Chondrocyte (in vitro differentiated cells): ENCODE measurements around the gene ZNF804B. TPM values are rescaled to one million over a fixed set of nuclear protein-coding genes. Genes with fewer than 3 reads are reported as not detected.

Experiments
- DNase-seq: peaks from one replicate; pipeline ENCODE4 v3.0.0; 2021; ENCODE audit warnings: mixed read lengths, low spot score
- H3K27ac Mint-ChIP-seq: one replicate; pipeline ENCODE4 v1.8.0; 2021; ENCODE audit warnings: mild to moderate bottlenecking, moderate library complexity, mixed read lengths; ENCODE audit not compliant: unreplicated experiment
- H3K27me3 Mint-ChIP-seq: 2 replicates; pipeline ENCODE4 v1.8.0; 2021; ENCODE audit warnings: low read depth, mixed read lengths
- H3K36me3 Mint-ChIP-seq: 2 replicates; pipeline ENCODE4 v1.8.0; 2021; ENCODE audit warnings: low read depth, mixed read lengths
- H3K4me1 Mint-ChIP-seq: 2 replicates; pipeline ENCODE4 v1.8.0; 2021; ENCODE audit warnings: low read depth, mild to moderate bottlenecking, mixed read lengths
- H3K4me3 Mint-ChIP-seq: one replicate; pipeline ENCODE4 v1.8.0; 2021; ENCODE audit warnings: mild to moderate bottlenecking, moderate library complexity, mixed read lengths; ENCODE audit not compliant: unreplicated experiment
- H3K9me3 Mint-ChIP-seq: 2 replicates; pipeline ENCODE4 v1.8.0; 2021; ENCODE audit warnings: low read depth, mixed read lengths
- total RNA-seq: library from RNA; stranded (reverse); gene quantifications from 3 replicates; pipeline ENCODE4 v1.2.1, GENCODE V29; 2021
- TF ChIP-seq, protein P1 (sequence below): fragments of 200-600 bp; sonication (generic); IDR thresholded peaks from 2 replicates; pipeline ENCODE4 v1.5.0; 2021; ENCODE audit warnings: antibody characterized with exemption, mild to moderate bottlenecking, moderate library complexity

ZNF804B gene
- total RNA-seq, 1 donor from 2014 or later: not detected

- Mint-ChIP-seq H3K4me3 (no peak overlapping the region), H3K27ac (no peak overlapping the region), H3K36me3 (no peaks in the 10 kb centered on the region), H3K27me3 (peaks cover 2% of the 10 kb centered on the region), H3K4me1 (peaks cover 4% of the 10 kb centered on the region), H3K9me3 (no peaks in the 10 kb centered on the region)
- no peak for DNase-seq
- TF ChIP-seq, protein P1, sequence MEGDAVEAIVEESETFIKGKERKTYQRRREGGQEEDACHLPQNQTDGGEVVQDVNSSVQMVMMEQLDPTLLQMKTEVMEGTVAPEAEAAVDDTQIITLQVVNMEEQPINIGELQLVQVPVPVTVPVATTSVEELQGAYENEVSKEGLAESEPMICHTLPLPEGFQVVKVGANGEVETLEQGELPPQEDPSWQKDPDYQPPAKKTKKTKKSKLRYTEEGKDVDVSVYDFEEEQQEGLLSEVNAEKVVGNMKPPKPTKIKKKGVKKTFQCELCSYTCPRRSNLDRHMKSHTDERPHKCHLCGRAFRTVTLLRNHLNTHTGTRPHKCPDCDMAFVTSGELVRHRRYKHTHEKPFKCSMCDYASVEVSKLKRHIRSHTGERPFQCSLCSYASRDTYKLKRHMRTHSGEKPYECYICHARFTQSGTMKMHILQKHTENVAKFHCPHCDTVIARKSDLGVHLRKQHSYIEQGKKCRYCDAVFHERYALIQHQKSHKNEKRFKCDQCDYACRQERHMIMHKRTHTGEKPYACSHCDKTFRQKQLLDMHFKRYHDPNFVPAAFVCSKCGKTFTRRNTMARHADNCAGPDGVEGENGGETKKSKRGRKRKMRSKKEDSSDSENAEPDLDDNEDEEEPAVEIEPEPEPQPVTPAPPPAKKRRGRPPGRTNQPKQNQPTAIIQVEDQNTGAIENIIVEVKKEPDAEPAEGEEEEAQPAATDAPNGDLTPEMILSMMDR: no peak
These were observed 99.8 kb downstream of the ZNF804B start for GRCh38 chr7:88859288-88859687.

- no peak overlapping the region for H3K27ac Mint-ChIP-seq
- no peaks in the 10 kb centered on the region for H3K36me3 Mint-ChIP-seq
- DNase-seq: no peak
- H3K4me3 Mint-ChIP-seq: no peak overlapping the region
- no peaks in the 10 kb centered on the region for H3K27me3 Mint-ChIP-seq
- H3K9me3 Mint-ChIP-seq: peaks cover 8% of the 10 kb centered on the region
- H3K4me1 Mint-ChIP-seq: peaks cover 4% of the 10 kb centered on the region
- TF ChIP-seq, protein P1: no peak
These were observed 106.9 kb downstream of the ZNF804B start for GRCh38 chr7:88866265-88866863.

DNA sequence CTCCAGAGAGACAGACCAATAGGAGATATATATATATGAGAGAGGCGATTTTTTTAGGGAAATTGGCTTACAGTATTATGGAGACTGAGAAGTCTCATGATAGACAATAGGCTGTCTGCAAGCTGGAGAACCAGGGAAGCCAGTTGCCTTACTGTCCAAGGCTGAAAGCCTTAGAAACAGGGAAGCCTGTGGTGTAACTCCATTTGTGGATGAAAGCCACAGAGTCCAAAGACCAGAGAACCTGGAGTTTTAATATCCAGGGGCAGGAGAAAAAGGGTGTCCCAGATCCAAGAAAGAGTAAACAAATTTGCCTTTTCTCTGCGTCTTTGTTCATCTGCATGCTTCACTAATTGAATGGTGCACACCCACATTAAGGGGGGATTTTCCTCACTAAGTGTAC, 107.7 kb downstream of the ZNF804B start:
- peaks cover 8% of the 10 kb centered on the region for H3K9me3 Mint-ChIP-seq
- no peaks in the 10 kb centered on the region for H3K27me3 Mint-ChIP-seq
- H3K36me3 Mint-ChIP-seq: no peaks in the 10 kb centered on the region
- TF ChIP-seq, protein P1: no peak
- no peak overlapping the region for H3K27ac Mint-ChIP-seq
- no peak for DNase-seq
- H3K4me3 Mint-ChIP-seq: no peak overlapping the region
- H3K4me1 Mint-ChIP-seq: no peaks in the 10 kb centered on the region

DNA sequence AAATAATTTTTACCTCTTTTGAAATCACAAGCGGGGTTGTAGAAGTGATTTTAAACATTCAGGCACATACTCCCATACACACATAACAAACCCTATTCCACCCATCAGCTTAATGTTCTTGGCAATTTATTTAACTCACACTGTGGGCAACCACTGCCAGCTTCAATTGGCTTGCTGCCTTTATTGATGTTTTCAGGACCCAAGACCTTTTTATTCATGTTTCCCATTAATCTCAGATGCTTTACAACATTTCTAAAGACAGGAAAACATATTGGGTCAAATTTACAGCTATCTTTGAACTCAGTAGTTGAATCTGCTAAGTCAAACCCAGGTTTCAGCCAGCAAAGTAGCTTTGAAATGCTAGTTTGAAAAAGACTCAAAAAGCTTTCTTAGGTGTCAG, 109.0 kb downstream of the ZNF804B start:
- DNase-seq: no peak
- no peak overlapping the region for H3K27ac Mint-ChIP-seq
- TF ChIP-seq, protein P1: no peak
- H3K4me3 Mint-ChIP-seq: no peak overlapping the region
- no peaks in the 10 kb centered on the region for H3K4me1 Mint-ChIP-seq
- no peaks in the 10 kb centered on the region for H3K36me3 Mint-ChIP-seq
- no peaks in the 10 kb centered on the region for H3K27me3 Mint-ChIP-seq
- peaks cover 8% of the 10 kb centered on the region for H3K9me3 Mint-ChIP-seq

- H3K4me1 Mint-ChIP-seq: no peaks in the 10 kb centered on the region
- H3K27me3 Mint-ChIP-seq: peaks cover 17% of the 10 kb centered on the region
- no peaks in the 10 kb centered on the region for H3K36me3 Mint-ChIP-seq
- H3K9me3 Mint-ChIP-seq: no peaks in the 10 kb centered on the region
- H3K4me3 Mint-ChIP-seq: no peak overlapping the region
- no peak overlapping the region for H3K27ac Mint-ChIP-seq
- DNase-seq: no peak
- TF ChIP-seq, protein P1: no peak
These were observed 121.6 kb downstream of the ZNF804B start for GRCh38 chr7:88881136-88881535.
